ENCODE measurements around the gene CNNM3.

DNA sequence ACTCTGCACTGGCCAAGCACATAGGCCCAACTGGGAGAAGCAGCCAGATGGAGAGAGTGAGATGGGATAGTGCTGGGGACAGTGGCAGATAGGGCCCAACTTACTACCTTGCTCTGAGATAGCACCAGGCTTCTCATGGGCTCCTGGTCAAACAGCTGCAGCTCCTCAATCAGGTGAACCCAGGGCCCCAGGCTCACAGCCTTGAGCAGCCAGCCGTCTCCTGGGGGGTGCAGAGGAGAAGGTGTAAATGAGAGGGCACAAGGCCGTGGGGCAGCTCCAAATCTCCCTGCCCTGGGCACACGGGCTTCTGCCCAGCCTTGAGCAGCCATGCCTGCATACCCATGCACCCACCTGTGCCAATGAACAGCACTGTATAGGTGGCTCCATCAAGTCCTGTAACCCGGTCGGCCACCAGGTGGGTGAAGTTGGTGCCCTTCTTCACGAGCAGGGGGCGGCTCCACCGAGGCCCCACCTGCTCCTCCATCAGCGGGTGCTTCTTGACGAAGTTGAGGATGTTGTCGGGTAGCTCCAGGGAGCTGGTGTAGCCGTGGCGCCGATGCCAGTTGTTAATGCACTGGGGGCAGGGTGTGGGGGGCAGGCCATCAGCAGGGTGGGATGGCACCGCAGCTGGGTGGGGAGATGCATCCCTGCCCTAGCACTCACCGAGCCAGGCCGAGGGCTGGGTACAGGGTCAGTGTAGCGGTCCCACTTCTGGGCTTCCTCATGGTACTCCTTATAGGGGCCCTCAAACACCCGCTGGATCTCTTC, 47.7 kb downstream of the CNNM3 start:
- no peak for TF ChIP-seq POLR2A (IDR thresholded peaks at IDR 0.05)
- TF ChIP-seq, protein P1, sequence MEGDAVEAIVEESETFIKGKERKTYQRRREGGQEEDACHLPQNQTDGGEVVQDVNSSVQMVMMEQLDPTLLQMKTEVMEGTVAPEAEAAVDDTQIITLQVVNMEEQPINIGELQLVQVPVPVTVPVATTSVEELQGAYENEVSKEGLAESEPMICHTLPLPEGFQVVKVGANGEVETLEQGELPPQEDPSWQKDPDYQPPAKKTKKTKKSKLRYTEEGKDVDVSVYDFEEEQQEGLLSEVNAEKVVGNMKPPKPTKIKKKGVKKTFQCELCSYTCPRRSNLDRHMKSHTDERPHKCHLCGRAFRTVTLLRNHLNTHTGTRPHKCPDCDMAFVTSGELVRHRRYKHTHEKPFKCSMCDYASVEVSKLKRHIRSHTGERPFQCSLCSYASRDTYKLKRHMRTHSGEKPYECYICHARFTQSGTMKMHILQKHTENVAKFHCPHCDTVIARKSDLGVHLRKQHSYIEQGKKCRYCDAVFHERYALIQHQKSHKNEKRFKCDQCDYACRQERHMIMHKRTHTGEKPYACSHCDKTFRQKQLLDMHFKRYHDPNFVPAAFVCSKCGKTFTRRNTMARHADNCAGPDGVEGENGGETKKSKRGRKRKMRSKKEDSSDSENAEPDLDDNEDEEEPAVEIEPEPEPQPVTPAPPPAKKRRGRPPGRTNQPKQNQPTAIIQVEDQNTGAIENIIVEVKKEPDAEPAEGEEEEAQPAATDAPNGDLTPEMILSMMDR (IDR thresholded peaks at IDR 0.05) = no peak
